Measurements from ENCODE around the gene CITED2.
"Not testable (repeated sequence)": the region's sequence is repeated elsewhere in the genome, so short reads cannot be mapped to it uniquely, and the experiment has no call there.

CITED2 gene

GRCh38 chr6:139374357-139375225, at the start of gene CITED2:
Gene CITED2 (minus strand): TSS chr6:139374648. CDS start chr6:139373944, 704 bp downstream.
- Histone ChIP-seq H3K4me2 (peak within 1 kb of the TSS; percentile 81 to 95 (median 89)), H3K27ac (peak within 1 kb of the TSS; percentile 93 to 97 (median 95)), H4K20me1 (peaks cover 15 to 37% (median 31%) of the 10 kb centered on the region in 11 experiments; a peak in 18 of 22 replicates), H3K36me3 (peaks cover 0 to 24% (median 7%) of the 10 kb centered on the region in 11 experiments; a peak in 9 of 22 replicates), H3K27me3 (no peaks in the 10 kb centered on the region), H3K9me3 (replicated peaks in 1 of 11) (no peaks in the 10 kb centered on the region), H3K9ac (peak within 1 kb of the TSS; percentile 90 to 97 (median 94)), H3K4me3 (peak within 1 kb of the TSS; percentile 78 to 98 (median 88)), H3K4me1 (peaks cover 33 to 39% (median 37%) of the 10 kb centered on the region in 10 experiments)
- TF ChIP-seq Cebpa-rat (IDR thresholded peaks at IDR 0.05), result no peak

GRCh38 chr6:139423037-139423703, 48.7 kb upstream of the CITED2 start:
- no peak overlapping the region; a peak in 1 of 22 replicates for H3K9ac ChIP-seq
- TF ChIP-seq Cebpa-rat (IDR thresholded peaks at IDR 0.05), result peak in 1 of 11 experiments; percentile 28; a peak in 1 of 22 replicates
- H3K27ac ChIP-seq, result no peak overlapping the region
- no peak overlapping the region for H3K4me3 ChIP-seq
- H4K20me1 ChIP-seq, result no peaks in the 10 kb centered on the region
- no peaks in the 10 kb centered on the region for H3K27me3 ChIP-seq
- H3K4me2 ChIP-seq, result peak overlapping the region in 2 of 11 experiments; percentile 69 to 79; a peak in 2 of 22 replicates
- peaks cover 0 to 29% (median 0%) of the 10 kb centered on the region in 10 experiments; a peak in 8 of 20 replicates for H3K4me1 ChIP-seq
- H3K9me3 ChIP-seq (replicated peaks in 1 of 11), result no peaks in the 10 kb centered on the region
- H3K36me3 ChIP-seq, result no peaks in the 10 kb centered on the region

GRCh38 chr6:139422105-139423036, 47.9 kb upstream of the CITED2 start:
- Histone ChIP-seq H3K4me3 (no peak overlapping the region), H3K36me3 (no peaks in the 10 kb centered on the region), H3K4me1 (peaks cover 0 to 29% (median 0%) of the 10 kb centered on the region in 10 experiments; a peak in 8 of 20 replicates), H3K9me3 (replicated peaks in 1 of 11) (no peaks in the 10 kb centered on the region), H4K20me1 (no peaks in the 10 kb centered on the region), H3K9ac (peak overlapping the region in 2 of 11 experiments; percentile 28 to 51; a peak in 2 of 22 replicates), H3K4me2 (peak overlapping the region in 4 of 11 experiments; percentile 3 to 79 (median 50); a peak in 7 of 22 replicates), H3K27ac (no peak overlapping the region; a peak in 2 of 22 replicates), H3K27me3 (no peaks in the 10 kb centered on the region)
- TF ChIP-seq Cebpa-rat (IDR thresholded peaks at IDR 0.05), result no peak

- Histone ChIP-seq H4K20me1 (no peaks in the 10 kb centered on the region), H3K9ac (no peak overlapping the region), H3K27ac (no peak overlapping the region), H3K4me2 (peak overlapping the region in 2 of 11 experiments; percentile 25 to 32; a peak in 2 of 22 replicates), H3K27me3 (no peaks in the 10 kb centered on the region), H3K9me3 (replicated peaks in 1 of 11) (no peaks in the 10 kb centered on the region), H3K4me3 (no peak overlapping the region), H3K4me1 (peaks cover 0 to 29% (median 0%) of the 10 kb centered on the region in 10 experiments; a peak in 8 of 20 replicates), H3K36me3 (no peaks in the 10 kb centered on the region)
- TF ChIP-seq Cebpa-rat (IDR thresholded peaks at IDR 0.05), result no peak
These were observed 44.2 kb upstream of the CITED2 start for GRCh38 chr6:139418481-139419132.

GRCh38 chr6:139416146-139416545, 41.7 kb upstream of the CITED2 start:
- no peak for TF ChIP-seq Cebpa-rat (IDR thresholded peaks at IDR 0.05)
- H3K4me2 ChIP-seq, result no peak overlapping the region
- no peak overlapping the region for H3K27ac ChIP-seq
- H3K4me3 ChIP-seq, result no peak overlapping the region
- no peaks in the 10 kb centered on the region for H4K20me1 ChIP-seq
- no peaks in the 10 kb centered on the region for H3K9me3 ChIP-seq (replicated peaks in 1 of 11)
- peaks cover 0 to 13% (median 0%) of the 10 kb centered on the region in 10 experiments; a peak in 6 of 20 replicates for H3K4me1 ChIP-seq
- no peaks in the 10 kb centered on the region for H3K36me3 ChIP-seq
- no peak overlapping the region for H3K9ac ChIP-seq
- H3K27me3 ChIP-seq, result no peaks in the 10 kb centered on the region

GRCh38 chr6:139415365-139415764, 40.9 kb upstream of the CITED2 start:
- Histone ChIP-seq H3K36me3 (no peaks in the 10 kb centered on the region), H3K4me3 (no peak overlapping the region), H4K20me1 (no peaks in the 10 kb centered on the region), H3K4me1 (peaks cover 0 to 13% (median 0%) of the 10 kb centered on the region in 10 experiments; a peak in 6 of 20 replicates), H3K27me3 (no peaks in the 10 kb centered on the region), H3K9me3 (replicated peaks in 1 of 11) (no peaks in the 10 kb centered on the region), H3K9ac (no peak overlapping the region), H3K27ac (no peak overlapping the region), H3K4me2 (no peak overlapping the region)
- TF ChIP-seq Cebpa-rat (IDR thresholded peaks at IDR 0.05), result no peak

- H4K20me1 ChIP-seq; H3K4me2 ChIP-seq; H3K9ac ChIP-seq; H3K27ac ChIP-seq; H3K4me3 ChIP-seq; H3K4me1 ChIP-seq; H3K9me3 ChIP-seq (replicated peaks in 1 of 11); H3K27me3 ChIP-seq; H3K36me3 ChIP-seq: not testable (repeated sequence)
These were observed 37.7 kb upstream of the CITED2 start for GRCh38 chr6:139412103-139412502.

- no peak for TF ChIP-seq Cebpa-rat (IDR thresholded peaks at IDR 0.05)
- H3K4me2 ChIP-seq, result no peak overlapping the region
- no peak overlapping the region for H3K27ac ChIP-seq
These were observed 34.6 kb upstream of the CITED2 start for GRCh38 chr6:139409026-139409425.

More at GRCh38 chr6:139409026-139409425, 34.6 kb upstream of the CITED2 start:
- no peaks in the 10 kb centered on the region for H4K20me1 ChIP-seq
- H3K9ac ChIP-seq, result no peak overlapping the region
- no peaks in the 10 kb centered on the region for H3K36me3 ChIP-seq
- no peaks in the 10 kb centered on the region for H3K9me3 ChIP-seq (replicated peaks in 1 of 11)
- H3K27me3 ChIP-seq, result no peaks in the 10 kb centered on the region
- H3K4me3 ChIP-seq, result no peak overlapping the region
- H3K4me1 ChIP-seq, result no peaks in the 10 kb centered on the region

Data from BLaER1 treated with 17β-estradiol and CSF1 and Interleukin-3, amounts not matched to agents 10 nM and 100 nM (cell line).